ENCODE results near the gene EED.
A peak's percentile ranks its signal among the peaks of the same experiment; 100 is the strongest.
"Not testable (repeated sequence)": the region's sequence is repeated elsewhere in the genome, so short reads cannot be mapped to it uniquely, and the experiment has no call there.

The EED gene

DNA sequence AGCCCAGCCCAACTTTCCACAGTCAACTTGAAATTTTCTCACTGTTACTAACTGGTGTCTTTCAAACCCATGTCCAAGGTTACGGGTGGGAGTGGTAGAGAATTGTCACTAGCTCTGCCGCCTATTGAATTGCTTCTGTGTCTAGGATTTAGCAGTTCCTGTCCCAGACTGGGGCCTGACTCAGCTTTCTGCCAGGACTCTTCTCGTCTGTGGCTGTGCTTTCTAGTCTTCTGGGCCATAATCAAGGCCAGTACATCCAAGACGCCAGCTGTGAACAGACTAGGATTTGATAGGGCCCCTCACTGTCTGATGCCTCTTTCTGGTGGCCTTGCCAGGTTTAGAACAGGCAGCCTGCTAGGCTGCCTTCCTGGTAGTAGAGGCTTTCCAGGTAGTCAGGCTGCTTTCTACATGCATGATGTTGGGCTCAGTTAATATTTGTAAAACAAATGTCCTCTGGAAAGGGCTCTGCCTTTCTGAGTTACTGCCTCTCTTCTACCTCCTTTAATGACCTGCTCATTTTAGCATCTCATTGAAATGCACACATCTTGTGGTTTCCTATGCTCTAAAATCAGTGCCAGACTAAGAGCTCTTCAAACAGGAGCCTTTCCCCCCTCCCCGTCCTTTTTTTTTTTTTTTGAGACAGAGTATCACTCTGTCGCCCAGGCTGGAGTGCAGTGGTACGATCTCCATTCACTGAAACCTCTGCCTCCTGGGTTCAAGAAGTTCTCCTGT lies 44.4 kb downstream of the EED start:
- H3K4me3 ChIP-seq (replicated peaks; ENCODE audit: low read depth, low read length) = no peak overlapping the region
- TF ChIP-seq, protein P1, sequence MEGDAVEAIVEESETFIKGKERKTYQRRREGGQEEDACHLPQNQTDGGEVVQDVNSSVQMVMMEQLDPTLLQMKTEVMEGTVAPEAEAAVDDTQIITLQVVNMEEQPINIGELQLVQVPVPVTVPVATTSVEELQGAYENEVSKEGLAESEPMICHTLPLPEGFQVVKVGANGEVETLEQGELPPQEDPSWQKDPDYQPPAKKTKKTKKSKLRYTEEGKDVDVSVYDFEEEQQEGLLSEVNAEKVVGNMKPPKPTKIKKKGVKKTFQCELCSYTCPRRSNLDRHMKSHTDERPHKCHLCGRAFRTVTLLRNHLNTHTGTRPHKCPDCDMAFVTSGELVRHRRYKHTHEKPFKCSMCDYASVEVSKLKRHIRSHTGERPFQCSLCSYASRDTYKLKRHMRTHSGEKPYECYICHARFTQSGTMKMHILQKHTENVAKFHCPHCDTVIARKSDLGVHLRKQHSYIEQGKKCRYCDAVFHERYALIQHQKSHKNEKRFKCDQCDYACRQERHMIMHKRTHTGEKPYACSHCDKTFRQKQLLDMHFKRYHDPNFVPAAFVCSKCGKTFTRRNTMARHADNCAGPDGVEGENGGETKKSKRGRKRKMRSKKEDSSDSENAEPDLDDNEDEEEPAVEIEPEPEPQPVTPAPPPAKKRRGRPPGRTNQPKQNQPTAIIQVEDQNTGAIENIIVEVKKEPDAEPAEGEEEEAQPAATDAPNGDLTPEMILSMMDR (IDR thresholded peaks at IDR 0.05; ENCODE audit: insufficient read depth, low read length, poor library complexity, severe bottlenecking) = no peak
- DNase-seq (ENCODE audit: extremely low read depth, insufficient read length) = no peak
- H3K27me3 ChIP-seq (replicated peaks; ENCODE audit: control insufficient read depth, insufficient read depth, low read length) = no peaks in the 10 kb centered on the region
- H3K36me3 ChIP-seq (ENCODE audit: control insufficient read depth, insufficient read depth, low read length) = peaks cover 3% of the 10 kb centered on the region

DNA sequence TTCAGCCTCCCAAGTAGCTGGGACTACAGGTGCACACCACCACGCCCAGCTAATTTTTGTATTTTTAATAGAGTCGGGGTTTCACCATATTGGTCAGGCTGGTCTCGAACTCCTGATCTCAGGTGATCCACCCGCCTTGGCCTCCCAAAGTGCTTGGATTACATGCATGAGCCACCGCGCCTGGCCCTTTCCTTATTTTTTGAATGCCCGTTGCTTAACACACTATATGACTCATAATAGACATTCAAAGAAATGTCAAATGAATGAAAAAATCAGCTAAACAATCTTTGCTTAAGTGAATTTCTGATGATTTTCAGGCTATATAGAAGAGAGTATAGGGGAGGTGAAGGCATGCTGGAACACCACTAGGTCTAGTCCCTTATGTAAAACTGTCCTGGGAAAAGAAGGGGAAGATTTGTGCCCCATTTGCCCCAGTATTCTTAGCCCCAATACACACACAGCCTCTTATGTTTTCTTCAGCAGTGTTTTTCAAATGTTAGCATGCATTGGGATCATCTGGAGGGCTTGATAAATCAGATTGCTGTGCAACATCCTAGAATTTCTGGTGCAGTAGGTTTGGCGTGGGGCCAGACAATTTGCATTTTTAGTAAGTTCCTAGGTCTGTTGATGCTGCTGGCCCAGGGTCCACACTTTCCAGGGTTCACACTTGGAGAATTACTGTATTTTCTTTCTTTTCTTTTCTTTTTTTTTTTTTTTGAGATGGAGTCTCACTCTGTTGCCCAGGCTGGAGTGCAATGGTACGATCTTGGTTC lies 45.1 kb downstream of the EED start:
- H3K4me3 ChIP-seq (replicated peaks; ENCODE audit: low read depth, low read length); H3K36me3 ChIP-seq (ENCODE audit: control insufficient read depth, insufficient read depth, low read length); DNase-seq (ENCODE audit: extremely low read depth, insufficient read length): not testable (repeated sequence)

DNA sequence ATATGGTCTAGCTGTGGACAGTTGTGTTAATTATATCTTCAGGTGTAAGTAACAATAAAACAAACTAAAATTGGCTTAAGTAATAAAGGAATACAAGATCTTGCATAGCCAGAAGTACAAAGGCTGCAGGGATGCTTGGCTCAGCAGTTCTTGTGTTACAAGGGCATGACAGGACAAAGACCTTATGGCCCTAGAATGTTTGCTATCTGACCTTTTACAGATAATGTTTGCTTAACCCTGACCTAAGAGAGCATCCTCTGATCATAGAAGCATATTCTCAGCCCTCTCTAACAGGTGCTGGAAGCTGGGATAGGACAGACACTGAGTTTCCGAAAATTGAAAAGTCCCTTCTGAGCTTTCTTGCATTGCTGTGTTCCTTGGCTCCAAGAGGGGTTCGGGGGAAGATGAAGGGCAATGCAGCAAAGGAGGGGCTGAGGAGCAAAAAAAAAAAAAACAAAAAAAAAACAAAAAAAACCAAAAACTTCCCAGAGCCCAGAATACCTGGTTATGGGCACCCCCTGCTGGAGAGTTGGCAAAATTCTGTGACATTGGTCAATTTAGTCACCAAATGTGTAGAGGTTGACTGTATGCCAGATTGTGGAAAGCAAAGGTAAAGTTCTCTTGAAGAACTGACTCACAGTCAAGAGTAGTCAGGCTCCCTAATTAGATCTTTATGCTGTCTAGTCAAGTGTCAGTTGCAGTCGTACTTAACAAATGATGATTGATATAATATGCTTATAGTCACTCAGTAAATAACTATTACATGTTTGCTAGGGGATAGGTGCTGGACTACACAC lies 47.1 kb downstream of the EED start:
- TF ChIP-seq, protein P1 (IDR thresholded peaks at IDR 0.05; ENCODE audit: insufficient read depth, low read length, poor library complexity, severe bottlenecking) = peak; percentile 69
- Histone ChIP-seq H3K36me3 (ENCODE audit: control insufficient read depth, insufficient read depth, low read length) (no peaks in the 10 kb centered on the region), H3K27me3 (replicated peaks; ENCODE audit: control insufficient read depth, insufficient read depth, low read length) (no peaks in the 10 kb centered on the region), H3K4me3 (replicated peaks; ENCODE audit: low read depth, low read length) (no peak overlapping the region)
- no peak for DNase-seq (ENCODE audit: extremely low read depth, insufficient read length)

More for the DNA sequence above, 45.1 kb downstream of the EED start:
- H3K27me3 ChIP-seq (replicated peaks; ENCODE audit: control insufficient read depth, insufficient read depth, low read length) = not testable (repeated sequence)

DNA sequence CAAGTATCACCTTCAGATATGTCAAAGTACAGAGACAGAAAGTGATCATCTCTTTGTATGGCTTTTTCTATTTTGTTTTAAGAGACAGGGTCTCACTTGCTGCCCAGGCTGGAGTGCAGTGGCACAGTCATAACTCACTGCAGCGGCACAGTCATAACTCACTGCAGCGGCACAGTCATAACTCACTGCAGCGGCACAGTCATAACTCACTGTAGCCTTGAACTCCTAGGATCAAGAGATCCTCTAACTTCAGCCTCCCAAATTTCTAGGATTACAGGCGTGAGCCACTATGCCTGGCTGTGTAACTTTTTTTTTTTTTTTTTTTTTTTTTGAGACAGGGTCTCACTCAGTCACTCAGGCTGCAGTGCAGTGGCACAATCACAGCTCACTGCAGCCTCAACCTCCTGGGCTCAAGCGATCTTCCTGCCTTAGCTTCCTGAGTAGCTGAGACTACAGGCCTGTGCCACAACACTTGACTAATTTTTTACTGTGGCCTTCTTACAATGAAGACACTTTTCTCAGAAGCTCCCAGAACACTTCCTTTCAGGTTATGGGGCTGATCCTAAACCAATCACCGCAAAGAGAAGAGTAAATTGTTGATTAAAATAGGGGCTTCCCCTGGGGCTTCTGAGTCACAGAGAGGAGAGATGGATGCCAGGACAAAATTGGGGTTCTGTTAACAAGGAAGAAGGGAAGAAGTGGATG lies 48.5 kb downstream of the EED start:
- TF ChIP-seq, protein P1 (IDR thresholded peaks at IDR 0.05; ENCODE audit: insufficient read depth, low read length, poor library complexity, severe bottlenecking) = no peak
- H3K36me3 ChIP-seq (ENCODE audit: control insufficient read depth, insufficient read depth, low read length) = no peaks in the 10 kb centered on the region
- DNase-seq (ENCODE audit: extremely low read depth, insufficient read length) = peak; percentile 54

DNA sequence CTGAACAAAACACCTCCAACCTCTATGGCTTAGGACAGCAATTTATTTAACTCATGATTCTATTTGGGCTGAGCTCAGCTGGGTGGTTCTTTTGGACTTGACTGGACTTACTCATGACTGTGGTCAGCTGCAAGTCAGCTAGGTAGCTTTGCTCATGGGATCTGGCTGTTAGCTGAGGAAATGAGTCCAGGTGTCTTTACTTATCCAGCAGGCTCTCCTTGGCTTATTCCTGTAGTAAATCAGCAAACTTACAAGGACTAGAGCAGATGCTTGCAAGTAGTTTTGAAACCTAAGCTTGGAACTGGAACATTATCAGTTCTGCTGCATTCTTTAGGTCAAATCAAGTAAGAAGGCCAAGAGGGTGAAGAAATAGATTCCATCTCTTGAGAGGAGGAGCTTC lies 49.5 kb downstream of the EED start:
- TF ChIP-seq, protein P1 (IDR thresholded peaks at IDR 0.05; ENCODE audit: insufficient read depth, low read length, poor library complexity, severe bottlenecking) = no peak
- H3K27me3 ChIP-seq (replicated peaks; ENCODE audit: control insufficient read depth, insufficient read depth, low read length) = no peaks in the 10 kb centered on the region
- H3K36me3 ChIP-seq (ENCODE audit: control insufficient read depth, insufficient read depth, low read length) = no peaks in the 10 kb centered on the region
- H3K4me3 ChIP-seq (replicated peaks; ENCODE audit: low read depth, low read length) = no peak overlapping the region
- no peak for DNase-seq (ENCODE audit: extremely low read depth, insufficient read length)

More for the DNA sequence above, 48.5 kb downstream of the EED start:
- H3K27me3 ChIP-seq (replicated peaks; ENCODE audit: control insufficient read depth, insufficient read depth, low read length) = no peaks in the 10 kb centered on the region
- no peak overlapping the region for H3K4me3 ChIP-seq (replicated peaks; ENCODE audit: low read depth, low read length)

Data from GM06990 (cell line).